ENCODE measurements around the gene SOHLH1. TPM values are rescaled to one million over a fixed set of nuclear protein-coding genes. Genes with fewer than 3 reads are reported as not detected.

Gene SOHLH1
- polyA plus RNA-seq, 1 experiment: not detected

GRCh38 chr9:135644631-135645218, 54.6 kb downstream of the SOHLH1 start:
- ChIA-PET CTCF (no interaction called here), POLR2A (no interaction called here)
- H3K36me3 ChIP-seq (ENCODE audit: control insufficient read depth, insufficient read depth, low read length): no peaks in the 10 kb centered on the region
- H3K27me3 ChIP-seq (ENCODE audit: control insufficient read depth, insufficient read depth, low read length): no peaks in the 10 kb centered on the region
- DNase-seq (ENCODE audit: low read depth): no peak
- no peak for TF ChIP-seq CTCF (IDR thresholded peaks at IDR 0.05; ENCODE audit: insufficient read depth, low read depth, low read length)
- no peak overlapping the region for H3K4me3 ChIP-seq (ENCODE audit: low read depth, low read length)

Other genes with a start within 250 kb of the SOHLH1 start
- gene PPP1R26, start 219.7 kb downstream of the SOHLH1 start, polyA plus RNA-seq (2011; rRNA removed): 4.4 and 6.0 TPM in 2 replicates
- 54.6 and 102 TPM in 2 replicates for gene MRPS2, start 198.8 kb downstream of the SOHLH1 start, polyA plus RNA-seq (2011; rRNA removed)
- gene LCN1, start 178.0 kb downstream of the SOHLH1 start, polyA plus RNA-seq (2011; rRNA removed): not detected in 2 replicates
- not detected in 2 replicates for gene OBP2A, start 153.4 kb downstream of the SOHLH1 start, polyA plus RNA-seq (2011; rRNA removed)
- not detected in 2 replicates for gene PAEP, start 137.7 kb downstream of the SOHLH1 start, polyA plus RNA-seq (2011; rRNA removed)
- not detected in 2 replicates for gene GLT6D1, start 59.9 kb downstream of the SOHLH1 start, polyA plus RNA-seq (2011; rRNA removed)
- gene LCN9, start 36.2 kb downstream of the SOHLH1 start, polyA plus RNA-seq (2011; rRNA removed): not detected in 2 replicates
- not detected in 2 replicates for gene KCNT1, start 2.7 kb upstream of the SOHLH1 start, polyA plus RNA-seq (2011; rRNA removed)
- gene CAMSAP1, start 208.1 kb upstream of the SOHLH1 start, polyA plus RNA-seq (2011; rRNA removed): 3.8 and 4.1 TPM in 2 replicates

Measured in BJ (cell line).